Right renal cortex interstitium (tissue), 3 donors: ENCODE results near the gene EPHA6. TPM values are rescaled to one million over a fixed set of nuclear protein-coding genes. Genes with fewer than 3 reads are reported as not detected.
"Not testable (repeated sequence)": the region's sequence is repeated elsewhere in the genome, so short reads cannot be mapped to it uniquely, and the experiment has no call there.

Source experiments
- DNase-seq, 3 donors: peaks; one replicate each; pipeline ENCODE4 v3.0.0-alpha.2; 2013; ENCODE audit warnings: low read depth in 3 of 3, low spot score in 2 of 3
- polyA plus RNA-seq, 3 donors: library from polyadenylated mRNA; unstranded; fragments of 120-200 nt; gene quantifications; one replicate each; pipeline ENCODE4 v1.2.1, GENCODE V29; 2013; ENCODE audit not compliant: insufficient read length in 3 of 3

EPHA6 gene
- polyA plus RNA-seq, 3 donors = 0.85 to 1.0 (median 0.92) TPM

GRCh38 chr3:96900031-96900430 lies 85.6 kb downstream of the EPHA6 start:
- DNase-seq = no peak

- no peak for DNase-seq
Measured at GRCh38 chr3:96900566-96900965, 86.2 kb downstream of the EPHA6 start.

- no peak for DNase-seq
Measured at GRCh38 chr3:96915445-96915844, 101.1 kb downstream of the EPHA6 start.

- no peak for DNase-seq
Measured at GRCh38 chr3:96931119-96931862, 116.9 kb downstream of the EPHA6 start.

GRCh38 chr3:96942131-96942530 lies 127.7 kb downstream of the EPHA6 start:
- not testable (repeated sequence) for DNase-seq

- no peak for DNase-seq
Measured at GRCh38 chr3:96958856-96959255, 144.5 kb downstream of the EPHA6 start.

GRCh38 chr3:96959474-96959873 lies 145.1 kb downstream of the EPHA6 start:
- DNase-seq = no peak

- DNase-seq = no peak
Measured at GRCh38 chr3:96959901-96960641, 145.7 kb downstream of the EPHA6 start.

- no peak for DNase-seq
Measured at GRCh38 chr3:96960661-96961330, 146.4 kb downstream of the EPHA6 start.

- DNase-seq = no peak
Measured at GRCh38 chr3:96961576-96961975, 147.2 kb downstream of the EPHA6 start.

GRCh38 chr3:96966181-96966929 lies 152.0 kb downstream of the EPHA6 start:
- no peak for DNase-seq

GRCh38 chr3:96970211-96970610 lies 155.8 kb downstream of the EPHA6 start:
- DNase-seq = no peak

GRCh38 chr3:96977671-96978070 lies 163.3 kb downstream of the EPHA6 start:
- no peak for DNase-seq

- not testable (repeated sequence) for DNase-seq
Measured at GRCh38 chr3:96983716-96984115, 169.3 kb downstream of the EPHA6 start.

- DNase-seq = no peak
Measured at GRCh38 chr3:96986241-96986640, 171.8 kb downstream of the EPHA6 start.

GRCh38 chr3:96991231-96991630 lies 176.8 kb downstream of the EPHA6 start:
- no peak for DNase-seq

GRCh38 chr3:96991800-96992365 lies 177.5 kb downstream of the EPHA6 start:
- no peak for DNase-seq

GRCh38 chr3:96994988-96995387 lies 180.6 kb downstream of the EPHA6 start:
- no peak for DNase-seq

- no peak for DNase-seq
Measured at GRCh38 chr3:96996009-96996408, 181.6 kb downstream of the EPHA6 start.

- DNase-seq = no peak
Measured at GRCh38 chr3:97001611-97002010, 187.2 kb downstream of the EPHA6 start.
